Measurements from ENCODE around the gene HOXC10. TPM values are rescaled to one million over a fixed set of nuclear protein-coding genes. Genes with fewer than 3 reads are reported as not detected.

The HOXC10 gene
- total and polyA plus RNA-seq, 2 of the 8 experiments (the other 6 are each of a cell fraction or from before 2014, with no cell fraction given), result not detected

- Histone ChIP-seq H2BK15ac (ENCODE audit: low read length) (no peak overlapping the region), H3K23ac (ENCODE audit: insufficient read length) (no peak overlapping the region), H2AFZ (ENCODE audit: low read length) (no peak overlapping the region), H3K9ac (replicated peaks in 1 of 4; ENCODE audit: extremely low read depth in 1 of 4, low read depth in 3 of 4, low read length in 3 of 4) (no peak overlapping the region), H3K27ac (ENCODE audit: low read depth, low read length) (no peak overlapping the region), H3K79me2 (ENCODE audit: control insufficient read depth in 1 of 2, insufficient read depth in 2 of 2, low read length in 2 of 2) (no peaks in the 10 kb centered on the region), H3K18ac (ENCODE audit: extremely low read depth, low read length) (no peak overlapping the region), H4K91ac (replicated peaks; ENCODE audit: insufficient read length, low read length) (no peak overlapping the region), H2BK20ac (ENCODE audit: low read length) (no peak overlapping the region), H3K23me2 (ENCODE audit: low read depth, low read length) (no peaks in the 10 kb centered on the region), H3K4me2 (ENCODE audit: insufficient read depth in 1 of 2, low read depth in 2 of 2, low read length in 2 of 2) (no peak overlapping the region), H3K27me3 (replicated peaks in 1 of 4; ENCODE audit: control insufficient read depth in 3 of 4, extremely low read depth in 1 of 4, insufficient read depth in 3 of 4, low read length in 3 of 4) (peaks cover 95 to 100% (median 99%) of the 10 kb centered on the region in 4 experiments), H3K4me1 (replicated peaks in 1 of 4; ENCODE audit: control insufficient read depth in 3 of 4, insufficient read depth in 4 of 4, low read length in 3 of 4) (no peaks in the 10 kb centered on the region; a peak in 2 of 7 replicates), H2AK5ac (ENCODE audit: low read depth, low read length) (no peak overlapping the region), H2BK5ac (ENCODE audit: low read depth, low read length) (no peak overlapping the region), H3K4ac (replicated peaks; ENCODE audit: insufficient read length, low read depth, low read length) (no peak overlapping the region), H4K5ac (ENCODE audit: insufficient read length, low read depth, low read length) (no peak overlapping the region), H2BK120ac (replicated peaks; ENCODE audit: low read depth, low read length) (no peak overlapping the region), H3K56ac (replicated peaks; ENCODE audit: insufficient read length, low read depth, low read length) (no peak overlapping the region), H2BK12ac (ENCODE audit: low read depth, low read length) (no peak overlapping the region), H4K20me1 (replicated peaks in 1 of 2; ENCODE audit: control insufficient read depth in 1 of 2, insufficient read depth in 2 of 2, low read length in 2 of 2) (peaks cover 9 to 20% of the 10 kb centered on the region in 2 experiments), H3K79me1 (ENCODE audit: low read depth, low read length) (no peaks in the 10 kb centered on the region), H3K4me3 (ENCODE audit: extremely low read depth in 1 of 4, insufficient read depth in 2 of 4, low read depth in 3 of 4, low read length in 4 of 4) (no peak overlapping the region), H3K9me3 (ENCODE audit: insufficient read depth in 2 of 2, low read depth in 1 of 2, low read length in 1 of 2) (no peaks in the 10 kb centered on the region; a peak in 2 of 4 replicates), H4K8ac (ENCODE audit: extremely low read depth, insufficient read depth, low read length) (no peak overlapping the region), H3K14ac (ENCODE audit: insufficient read length) (no peak overlapping the region), H3K36me3 (ENCODE audit: control insufficient read depth in 2 of 4, insufficient read depth in 4 of 4, low read length in 3 of 4) (peaks cover 0 to 5% (median 0%) of the 10 kb centered on the region in 4 experiments; a peak in 1 of 8 replicates)
- ChIA-PET CTCF (ENCODE audit: partially characterized antibody) (interaction anchor here (0.8 to 20.0 kb wide), 10 partner anchors 8 to 169 kb away, joined by 3 to 339 read pairs (median 4); partner anchors contain the start of gene SMUG1), POLR2A (ENCODE audit: partially characterized antibody) (interaction anchor here (1.6 kb wide), 1 partner anchor 15 kb away, joined by 3 read pairs; no protein-coding TSS in a partner anchor)
- WGBS, 2 experiments (ENCODE audit: extremely low coverage in 1 of 2, insufficient coverage in 1 of 2, insufficient read length in 1 of 2, insufficient replicate concordance in 2 of 2, low coverage in 1 of 2, low lambda C conversion rate in 2 of 2, missing lambda C conversion rate in 1 of 2), result 23% methylated on average over 8 of the region's 9 CpGs; no CpG with 5 or more reads in 1 of the 2 experiments
- DNase-seq (ENCODE audit: low read depth in 1 of 2, low spot score in 2 of 2) (no peak), FAIRE-seq (no peak)
- peak; percentile 91 for TF ChIP-seq SUZ12 (IDR thresholded peaks at IDR 0.05; ENCODE audit: low read length)
- peak; percentile 51 for TF ChIP-seq RNF2 (IDR thresholded peaks at IDR 0.05; ENCODE audit: borderline replicate concordance, low read depth, low read length, missing control alignments, poor library complexity, severe bottlenecking)
- TF ChIP-seq EZH2 (IDR thresholded peaks at IDR 0.05; ENCODE audit: low read depth, low read length, severe bottlenecking), result peak; percentile 82
Measured at GRCh38 chr12:54038871-54039414, 54.0 kb downstream of the HOXC10 start.
